ENCODE measurements around the gene SCAF11.

Gene SCAF11

DNA sequence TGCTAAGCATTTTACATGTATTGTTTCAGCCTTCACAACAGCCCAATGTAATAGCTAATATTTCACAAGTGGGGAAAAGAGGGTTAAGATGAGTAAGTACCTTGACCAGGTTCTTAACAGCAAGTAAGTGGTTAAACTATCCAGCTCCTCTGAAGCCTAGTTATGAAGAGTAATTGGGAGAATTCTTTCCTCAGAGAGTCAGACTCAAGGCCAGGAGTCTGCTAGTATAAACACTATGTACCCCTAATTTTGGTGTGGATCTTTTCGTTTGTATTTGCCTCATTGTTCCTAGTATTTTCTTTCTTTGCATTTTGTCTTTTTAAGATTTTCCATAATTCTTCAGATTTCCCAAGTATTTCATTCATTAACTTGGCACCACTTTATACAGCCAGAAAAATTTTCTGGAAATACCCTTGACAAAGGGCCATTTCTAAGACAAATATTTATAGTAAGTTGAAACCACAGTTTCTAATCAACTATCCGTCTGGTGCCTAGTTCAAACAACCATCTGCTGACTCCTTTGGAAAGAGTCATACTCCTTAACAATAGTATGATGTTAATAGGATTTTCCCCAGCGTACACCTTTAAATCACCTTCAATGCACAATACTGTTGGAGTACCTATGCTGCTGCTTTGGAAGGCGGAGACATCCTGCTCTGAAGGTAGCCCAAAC lies 81.2 kb downstream of the SCAF11 start:
- DNase-seq: no peak

DNA sequence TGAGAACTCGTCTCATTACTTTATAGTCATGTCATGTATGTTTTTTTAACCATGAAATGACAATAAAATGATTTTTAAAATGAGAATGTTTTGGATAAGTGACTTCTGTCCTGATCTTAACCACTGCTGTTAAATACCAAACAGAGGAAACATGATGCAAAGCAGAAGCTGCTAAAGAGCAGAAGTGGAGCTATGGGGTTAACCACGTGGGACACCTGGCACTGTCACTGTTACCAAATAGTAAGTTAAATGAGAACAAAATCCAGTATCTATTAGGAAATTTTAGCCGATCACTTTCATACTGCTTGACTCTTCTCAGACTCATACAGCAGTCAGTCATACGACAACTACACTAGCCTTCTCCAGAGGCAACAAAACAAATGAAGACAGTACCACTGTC lies 82.4 kb downstream of the SCAF11 start:
- DNase-seq: no peak

DNA sequence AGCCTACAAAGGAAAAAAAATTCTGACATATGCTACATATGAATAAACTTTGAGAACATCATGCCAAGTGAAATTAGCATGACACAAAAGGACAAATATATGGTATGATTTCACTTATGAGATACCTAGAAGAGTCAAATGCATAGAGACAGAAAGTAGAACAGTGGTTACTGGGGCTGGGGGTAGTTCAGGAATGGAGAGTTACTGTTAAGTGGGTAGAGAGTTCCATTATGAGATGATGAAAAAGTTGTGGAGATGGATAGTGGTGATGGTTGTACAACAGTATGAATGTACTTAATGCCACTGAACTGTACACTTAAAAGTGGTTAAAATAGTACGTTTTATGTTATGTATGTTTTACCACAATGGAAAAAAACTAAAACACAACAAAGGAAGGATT lies 92.3 kb downstream of the SCAF11 start:
- no peak for DNase-seq

DNA sequence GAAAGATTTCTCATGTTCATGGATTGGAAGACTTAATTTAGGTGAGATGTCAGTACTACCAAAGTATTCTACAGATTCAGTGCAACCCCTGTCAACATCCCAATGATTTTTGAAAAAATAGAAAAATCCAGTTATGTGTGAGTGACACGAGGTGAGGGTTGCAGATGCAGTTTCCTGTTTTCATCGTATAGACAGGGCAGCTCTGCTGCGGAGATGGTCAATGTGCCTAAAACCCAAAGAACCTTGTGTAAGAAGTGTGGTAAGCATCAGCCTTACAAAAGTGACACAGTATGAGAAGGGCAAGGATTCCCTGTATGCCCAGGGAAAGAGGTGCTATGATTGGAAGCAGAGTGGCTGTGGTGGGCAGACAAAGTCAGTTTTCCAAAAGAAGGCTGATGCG lies 94.4 kb downstream of the SCAF11 start:
- no peak for DNase-seq

DNA sequence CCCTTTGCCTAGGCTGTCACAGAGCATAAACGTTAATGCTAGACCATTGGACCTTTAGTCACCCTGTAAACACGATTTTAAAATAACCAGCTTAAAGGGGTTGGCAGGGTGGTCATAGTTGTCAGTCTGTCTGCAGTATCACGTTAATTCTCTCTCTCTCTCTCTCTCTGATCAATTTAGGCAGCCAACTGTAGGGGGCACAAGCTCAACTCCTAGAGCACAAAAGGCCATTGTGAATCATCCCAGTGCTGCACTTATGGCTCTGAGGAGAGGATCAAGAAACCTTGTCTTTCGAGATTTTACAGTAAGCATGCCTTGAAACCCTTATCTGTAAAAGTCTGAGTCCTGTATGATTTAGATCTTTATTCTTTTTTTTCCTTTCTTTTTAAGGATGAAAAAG lies 97.1 kb downstream of the SCAF11 start:
- DNase-seq: no peak

DNA sequence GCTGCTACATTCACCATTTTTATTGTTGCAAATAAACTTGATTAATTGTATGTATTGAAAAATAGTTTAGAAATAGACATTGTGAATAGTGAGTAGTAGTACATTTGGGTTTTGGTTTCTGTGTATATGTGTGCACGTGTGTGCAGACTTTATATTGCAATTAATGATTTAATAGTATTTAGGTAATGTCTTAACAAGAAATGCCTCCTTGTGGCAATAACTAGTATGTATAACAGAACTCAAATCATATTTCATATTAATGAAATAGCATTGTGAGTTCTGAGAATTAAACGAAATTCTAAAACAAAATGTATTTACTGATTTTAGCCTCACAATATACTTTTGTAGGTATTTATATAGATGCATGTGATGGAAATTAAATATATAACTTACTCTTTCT lies 100.1 kb downstream of the SCAF11 start:
- no peak for DNase-seq

DNA sequence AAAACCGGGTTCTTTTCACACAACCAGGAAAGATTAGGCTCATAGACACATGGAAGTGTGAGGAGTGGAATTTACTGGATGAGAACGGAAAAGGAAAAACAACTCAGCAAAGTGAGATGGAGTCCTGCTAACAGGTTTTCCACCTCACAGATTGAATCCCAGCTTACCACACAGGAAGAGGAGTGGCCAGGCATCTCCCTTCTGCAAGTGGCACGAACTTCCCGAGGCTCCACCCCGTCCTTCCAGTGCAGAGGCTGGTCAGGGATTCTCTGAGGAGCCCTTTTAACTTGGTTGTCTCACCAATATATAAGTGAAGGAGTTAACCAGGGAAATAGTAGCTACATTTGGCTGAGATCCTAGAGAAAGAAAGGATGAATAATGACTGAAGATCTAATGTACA lies 102.8 kb downstream of the SCAF11 start:
- DNase-seq: no peak

DNA sequence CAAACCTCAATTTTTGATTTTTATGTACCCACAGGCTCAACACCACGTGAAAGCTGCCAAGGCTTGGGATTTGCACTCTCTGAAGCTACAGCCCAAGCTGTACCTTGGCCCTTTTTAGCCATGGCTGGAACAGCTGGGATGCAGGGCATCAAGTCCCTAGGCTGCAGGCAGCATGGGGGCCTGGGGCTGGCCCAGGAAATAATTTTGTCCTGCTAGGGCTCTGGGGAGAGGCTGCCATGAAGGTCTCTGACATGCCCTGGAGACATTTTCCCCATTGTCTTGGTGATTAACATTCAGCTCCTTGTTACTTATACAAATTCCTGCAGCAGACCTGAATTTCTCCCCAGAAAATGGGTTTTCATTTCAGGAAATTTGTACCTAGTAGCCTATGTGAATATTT lies 103.7 kb downstream of the SCAF11 start:
- no peak for DNase-seq

DNA sequence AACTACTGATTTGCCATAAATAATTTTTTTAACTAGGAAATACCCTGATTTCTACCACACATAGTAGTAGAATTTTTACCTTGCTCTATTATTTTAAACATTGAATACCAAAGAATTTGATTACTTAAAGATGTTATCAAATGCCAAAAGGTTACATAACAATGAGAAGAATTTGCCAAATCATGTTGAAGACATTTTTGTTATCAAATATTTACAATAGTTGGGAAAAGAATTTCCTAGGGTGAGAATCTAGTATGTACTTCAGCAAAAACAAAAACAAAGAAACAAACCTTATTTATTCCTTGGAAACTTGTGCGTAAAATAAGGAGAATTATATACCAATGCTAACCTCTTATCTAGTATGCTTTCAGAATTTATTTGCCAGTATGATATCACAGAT lies 107.2 kb downstream of the SCAF11 start:
- no peak for DNase-seq

DNA sequence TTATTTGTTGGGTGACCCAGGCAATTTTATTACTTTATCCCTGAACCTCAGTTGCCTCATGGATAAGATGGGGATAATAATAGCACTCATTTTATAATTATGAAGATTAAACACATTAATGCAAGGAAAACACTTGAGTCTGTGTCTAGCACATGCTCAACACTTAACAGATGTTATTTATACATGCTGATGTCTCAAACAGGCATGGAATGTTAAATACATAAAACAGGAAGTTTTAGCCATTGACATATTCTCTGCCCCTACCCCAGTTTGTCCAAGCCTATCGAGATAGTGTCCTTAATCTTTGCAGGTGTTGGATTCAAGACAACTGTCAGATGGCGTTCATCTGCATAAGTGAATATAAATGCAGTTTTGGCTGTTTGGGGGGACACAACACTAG lies 109.8 kb downstream of the SCAF11 start:
- no peak for DNase-seq

DNA sequence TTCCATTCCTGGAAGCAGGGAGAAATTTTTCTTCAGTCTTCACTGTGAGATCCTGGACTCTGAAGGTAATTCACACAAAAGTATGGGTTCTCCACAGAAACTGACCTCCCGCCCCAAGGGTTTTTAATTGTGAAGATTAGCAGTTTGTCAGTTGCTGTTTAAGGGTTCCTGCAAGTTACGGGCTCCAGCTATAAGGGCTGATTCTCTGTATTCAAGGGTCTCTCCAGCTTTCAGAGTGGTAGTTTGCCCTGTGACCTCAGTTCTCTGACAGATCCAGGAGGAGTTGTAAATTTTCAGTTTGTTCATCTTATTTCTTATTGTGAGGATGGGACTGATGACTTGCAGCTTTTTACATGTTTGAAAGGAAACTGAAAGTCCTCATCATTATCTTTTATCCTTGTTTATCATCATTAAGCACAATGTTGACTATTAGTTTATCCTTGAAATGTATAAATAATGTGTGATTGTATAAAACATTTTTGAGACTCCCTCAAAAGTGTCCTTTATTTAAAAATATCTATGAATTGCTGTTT lies 110.9 kb downstream of the SCAF11 start:
- no peak for DNase-seq

DNA sequence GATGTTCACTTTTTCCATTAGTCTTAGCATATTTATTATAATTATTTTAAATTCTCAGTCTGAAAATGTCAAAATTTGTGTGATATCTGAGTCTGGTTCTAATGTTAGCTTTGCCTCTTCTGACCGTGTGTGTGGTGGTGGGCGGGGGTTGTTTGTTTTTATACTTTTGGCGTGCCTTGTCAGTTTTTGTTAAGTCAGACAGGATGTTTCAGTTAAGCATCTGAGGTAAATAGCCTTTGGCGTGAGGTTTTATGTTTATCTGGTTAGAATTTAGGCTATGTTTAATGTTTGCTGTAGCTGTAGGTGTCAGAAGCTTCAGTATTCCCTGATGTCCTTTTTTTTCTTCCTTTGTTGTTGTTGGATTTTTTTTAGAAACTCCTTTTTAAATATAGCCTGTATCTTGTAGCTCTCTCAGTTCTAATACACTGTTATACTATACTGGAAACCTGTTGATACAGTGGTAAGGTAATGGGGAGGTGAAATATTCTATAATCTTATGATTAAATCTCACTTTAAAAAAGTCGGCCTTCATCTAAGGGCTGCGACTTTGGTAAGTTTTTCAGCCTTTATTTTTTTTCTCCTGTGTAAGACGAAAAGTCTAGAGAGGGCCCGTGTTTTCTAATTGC lies 111.6 kb downstream of the SCAF11 start:
- DNase-seq: peak; percentile 50

DNA sequence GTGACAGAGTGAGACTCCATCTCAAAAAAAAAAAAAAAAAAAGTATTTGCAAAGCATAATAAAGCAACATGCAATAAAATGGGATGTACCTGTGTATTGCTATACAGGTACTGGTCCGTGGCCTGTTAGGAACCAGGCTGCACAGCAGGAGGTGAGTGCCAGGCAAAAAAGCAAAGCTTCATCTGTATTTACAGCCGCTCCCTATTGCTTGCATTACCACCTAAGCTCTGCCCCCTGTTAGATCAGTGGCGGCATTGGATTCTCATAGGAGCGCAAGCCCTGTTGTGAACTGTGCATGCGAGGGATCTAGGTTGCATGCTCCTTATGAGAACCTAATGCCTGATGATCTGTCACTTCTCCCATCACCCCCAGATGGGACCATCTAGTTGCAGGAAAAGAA lies 113.3 kb downstream of the SCAF11 start:
- DNase-seq: no peak

DNA sequence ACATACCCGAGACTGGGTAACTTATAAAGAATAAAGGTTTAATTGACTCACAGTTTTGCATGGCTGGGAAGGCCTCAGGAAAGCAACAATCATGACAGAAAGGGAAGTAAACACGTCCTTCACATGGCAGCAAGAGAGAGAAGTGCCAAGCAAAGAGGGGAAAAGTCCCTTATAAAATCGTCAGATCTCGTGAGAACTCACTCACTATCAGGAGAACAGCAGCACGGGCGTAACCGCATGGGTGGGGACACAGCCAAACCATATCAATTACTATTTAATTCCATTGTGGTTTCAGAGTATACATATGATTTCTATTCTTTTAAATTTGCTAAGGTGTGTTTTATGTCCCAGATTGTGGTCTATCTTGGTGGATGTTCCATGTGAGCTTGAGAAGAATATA lies 117.9 kb downstream of the SCAF11 start:
- DNase-seq: no peak

Measured in CD4-positive, alpha-beta T cell treated with Interleukin-12 subunit alpha and Interleukin-12 subunit beta, for 1 hour (primary cell).